Coronary artery (tissue), 2 donors: ENCODE data around the gene CNPPD1.
A peak's percentile ranks its signal among the peaks of the same experiment; 100 is the strongest.

Source experiments
- DNase-seq: peaks from one replicate; pipeline ENCODE4 v3.0.0-alpha.2; 2017; ENCODE audit warnings: low spot score
- H3K27ac ChIP-seq, 2 donors: fragments of 200-600 bp; sonication (generic); one replicate each; pipeline ENCODE4 v1.5.1; 2016 to 2019
- H3K4me3 ChIP-seq: fragments of 200-600 bp; sonication (generic); 2 replicates; pipeline ENCODE4 v1.5.1; 2016; ENCODE audit warnings: mild to moderate bottlenecking, moderate library complexity
- TF ChIP-seq, protein P1 (sequence below): fragments of 200-600 bp; sonication (generic); IDR thresholded peaks from one replicate; pipeline ENCODE4 v1.5.1; 2019; ENCODE audit warnings: antibody characterized with exemption

The CNPPD1 gene

DNA sequence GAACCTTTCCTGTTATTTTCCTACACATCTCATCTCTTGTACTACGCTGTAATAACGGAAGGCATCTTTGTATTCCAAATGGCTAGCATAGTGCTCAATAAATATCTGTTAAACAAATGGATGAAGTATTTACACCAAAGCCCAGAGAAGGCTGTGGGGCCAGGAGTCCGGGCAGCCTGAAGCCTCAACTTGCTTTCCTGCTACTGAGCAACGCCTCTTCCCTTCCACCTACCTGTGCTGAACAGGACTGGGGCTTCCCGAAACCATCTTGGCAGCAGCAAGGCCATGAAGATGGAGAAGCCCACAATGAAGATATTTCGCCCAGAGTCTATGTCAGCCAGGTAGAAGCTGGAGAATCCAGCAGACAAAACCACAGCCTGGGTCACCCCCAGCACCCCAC is 13.6 kb downstream of the CNPPD1 start:
- no peak for DNase-seq
- H3K4me3 ChIP-seq, result no peak overlapping the region
- TF ChIP-seq, protein P1, sequence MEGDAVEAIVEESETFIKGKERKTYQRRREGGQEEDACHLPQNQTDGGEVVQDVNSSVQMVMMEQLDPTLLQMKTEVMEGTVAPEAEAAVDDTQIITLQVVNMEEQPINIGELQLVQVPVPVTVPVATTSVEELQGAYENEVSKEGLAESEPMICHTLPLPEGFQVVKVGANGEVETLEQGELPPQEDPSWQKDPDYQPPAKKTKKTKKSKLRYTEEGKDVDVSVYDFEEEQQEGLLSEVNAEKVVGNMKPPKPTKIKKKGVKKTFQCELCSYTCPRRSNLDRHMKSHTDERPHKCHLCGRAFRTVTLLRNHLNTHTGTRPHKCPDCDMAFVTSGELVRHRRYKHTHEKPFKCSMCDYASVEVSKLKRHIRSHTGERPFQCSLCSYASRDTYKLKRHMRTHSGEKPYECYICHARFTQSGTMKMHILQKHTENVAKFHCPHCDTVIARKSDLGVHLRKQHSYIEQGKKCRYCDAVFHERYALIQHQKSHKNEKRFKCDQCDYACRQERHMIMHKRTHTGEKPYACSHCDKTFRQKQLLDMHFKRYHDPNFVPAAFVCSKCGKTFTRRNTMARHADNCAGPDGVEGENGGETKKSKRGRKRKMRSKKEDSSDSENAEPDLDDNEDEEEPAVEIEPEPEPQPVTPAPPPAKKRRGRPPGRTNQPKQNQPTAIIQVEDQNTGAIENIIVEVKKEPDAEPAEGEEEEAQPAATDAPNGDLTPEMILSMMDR, result no peak
- H3K27ac ChIP-seq, result no peak overlapping the region

DNA sequence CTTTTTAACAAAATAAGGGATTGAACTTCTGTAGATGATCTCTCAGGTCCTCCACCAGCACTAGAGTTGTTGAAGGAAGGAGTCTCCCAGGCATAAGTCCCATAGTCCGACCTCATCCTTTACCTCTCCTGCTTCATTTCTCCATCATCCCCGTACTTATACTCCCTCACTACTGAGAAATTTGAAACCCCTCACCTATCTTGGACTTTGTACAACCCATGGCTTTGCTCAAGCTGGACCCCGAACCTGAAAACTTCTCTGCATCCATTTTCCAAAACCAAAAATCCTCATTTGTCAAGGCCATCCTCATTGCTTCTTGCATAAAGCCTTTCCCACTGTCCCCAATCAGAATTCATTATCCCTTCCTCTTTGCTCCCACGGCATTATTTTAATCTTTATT is 15.6 kb downstream of the CNPPD1 start:
- Histone ChIP-seq H3K27ac (peak overlapping the region; percentile 76 to 98), H3K4me3 (peak overlapping the region; percentile 91)
- TF ChIP-seq, protein P1, result no peak
- no peak for DNase-seq

DNA sequence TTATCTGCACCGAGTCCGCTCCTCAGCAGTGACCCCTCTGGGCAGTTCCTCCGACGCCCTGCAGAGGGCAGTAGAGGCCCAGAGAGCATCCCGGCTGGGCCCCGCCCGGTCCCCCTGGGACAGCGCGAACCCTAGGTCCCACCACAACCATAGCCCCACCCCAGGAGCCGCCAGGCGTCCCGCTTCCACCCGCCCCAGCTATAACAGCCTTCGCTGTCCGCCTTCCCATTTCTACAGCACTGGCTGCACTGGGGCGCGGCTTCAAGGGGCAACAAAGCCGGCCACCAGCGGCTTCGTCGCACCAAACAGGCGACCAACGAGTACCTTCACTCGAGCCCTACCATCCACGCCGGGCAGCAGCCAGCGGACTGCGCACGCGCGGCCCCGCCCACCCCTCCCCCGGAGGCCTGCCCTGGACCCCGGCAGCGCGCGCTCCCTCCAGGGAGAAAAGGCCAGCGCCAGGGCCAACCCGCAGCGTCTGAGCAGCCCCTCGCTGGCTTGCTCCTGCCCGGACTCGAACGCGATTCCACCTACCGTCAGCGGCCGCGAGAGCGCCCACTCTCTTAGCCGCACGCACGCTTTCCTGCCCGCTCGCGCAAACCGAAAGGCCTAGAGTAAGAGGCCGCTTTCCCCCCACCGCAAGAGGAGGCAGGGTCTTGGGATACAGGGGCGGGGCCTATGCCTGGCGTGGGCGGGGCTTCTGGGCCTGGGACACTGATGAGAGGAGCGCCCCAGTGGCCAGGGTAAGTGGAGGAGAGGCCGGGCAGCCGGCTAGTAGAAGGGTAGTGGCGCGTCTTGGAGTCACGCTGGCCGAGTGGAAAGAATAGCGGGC is 16.3 kb downstream of the CNPPD1 start, which contains the start of gene NHEJ1:
NHEJ1 (minus strand) TSS at position 630 of the 832 bp plus-strand sequence. CDS start 2,453 bp downstream, outside the sequence.
- DNase-seq, result peak; percentile 97
- peak within 1 kb of the TSS; percentile 91 for H3K4me3 ChIP-seq
- TF ChIP-seq, protein P1, result peak; percentile 99
- H3K27ac ChIP-seq, result peak within 1 kb of the TSS; percentile 76 to 98

DNA sequence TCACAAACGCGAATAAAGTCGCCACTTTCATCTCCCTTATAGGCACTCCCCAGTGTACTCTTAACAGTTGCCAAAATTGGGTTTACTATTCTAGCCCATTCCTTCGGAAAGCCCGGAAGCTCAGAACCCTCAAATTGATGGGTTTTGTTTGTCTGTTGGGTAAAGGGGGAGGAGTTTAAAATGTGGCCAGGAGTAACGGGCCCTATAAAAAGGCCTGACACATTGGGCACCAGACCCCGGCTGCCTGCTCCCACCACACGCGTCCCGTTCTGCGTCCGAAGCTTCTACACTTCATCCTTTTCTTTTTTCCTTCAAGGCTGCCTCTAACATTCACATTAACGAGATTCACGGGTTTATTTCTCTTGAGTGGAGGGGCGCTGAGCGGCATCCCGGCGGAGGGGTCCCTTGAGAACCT is 16.9 kb downstream of the CNPPD1 start:
- no peak for DNase-seq
- peak overlapping the region; percentile 76 to 98 for H3K27ac ChIP-seq

DNA sequence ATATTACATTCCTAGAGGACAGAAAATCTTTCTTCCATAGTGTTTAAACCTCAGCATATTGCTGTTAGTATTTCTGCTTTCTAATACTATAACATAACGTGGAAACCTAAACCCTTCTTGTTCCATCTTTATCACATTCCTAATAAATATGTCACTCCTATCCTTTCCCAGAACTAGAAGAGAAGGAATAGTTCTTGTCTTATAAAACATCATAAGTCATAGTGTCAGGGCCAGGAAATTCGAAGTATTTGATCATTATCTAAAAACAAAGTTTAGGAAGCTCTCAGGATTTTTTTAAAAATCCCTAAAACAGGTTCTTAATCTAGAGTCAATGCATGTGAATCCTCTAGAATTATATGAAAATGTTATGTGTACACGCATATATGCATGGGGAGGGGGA is 18.1 kb downstream of the CNPPD1 start:
- TF ChIP-seq, protein P1, result no peak
- no peak for DNase-seq
- Histone ChIP-seq H3K4me3 (no peak overlapping the region), H3K27ac (no peak overlapping the region)

More for the DNA sequence above, 16.9 kb downstream of the CNPPD1 start:
- peak overlapping the region; percentile 91 for H3K4me3 ChIP-seq
- TF ChIP-seq, protein P1, result no peak

DNA sequence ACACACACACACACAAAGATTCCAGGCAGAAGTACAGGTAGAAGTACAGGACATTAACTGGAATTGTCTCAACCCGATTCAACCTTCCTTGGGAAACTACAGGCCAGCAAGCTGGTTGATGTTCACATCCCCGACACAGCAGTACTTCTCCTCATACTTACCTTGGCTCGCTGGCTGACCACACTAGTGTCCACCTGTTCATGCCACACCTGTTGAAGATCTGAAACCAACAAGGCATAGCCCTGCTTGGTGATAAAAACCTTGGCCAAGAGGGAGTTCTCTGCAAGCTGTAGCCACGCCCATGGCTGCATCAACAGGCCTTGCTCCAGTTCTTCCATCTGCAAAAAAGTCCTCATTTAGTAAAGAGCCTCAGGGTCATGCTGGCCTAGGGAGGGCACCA is 18.7 kb downstream of the CNPPD1 start:
- TF ChIP-seq, protein P1, result no peak
- H3K27ac ChIP-seq, result no peak overlapping the region
- no peak overlapping the region for H3K4me3 ChIP-seq
- no peak for DNase-seq

DNA sequence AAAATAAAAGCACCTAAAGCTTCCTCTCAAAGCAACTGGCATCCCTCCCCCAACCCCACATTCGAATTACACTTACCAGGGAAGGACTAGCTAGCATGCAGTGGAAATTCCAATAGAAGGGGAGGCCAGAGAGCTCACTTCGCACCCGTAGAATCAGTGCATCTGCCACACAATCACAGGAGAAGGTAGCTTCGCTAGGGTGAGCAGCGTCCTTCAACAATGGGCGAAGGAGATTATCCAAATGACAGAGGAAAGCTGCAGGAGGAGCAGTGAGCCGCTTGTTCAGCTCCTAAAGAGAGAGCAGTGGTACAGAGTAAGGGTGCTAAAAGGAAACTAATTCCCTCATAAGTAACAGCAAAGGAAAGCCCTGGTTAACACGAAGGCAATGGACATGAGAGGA is 19.3 kb downstream of the CNPPD1 start:
- DNase-seq, result no peak
- no peak overlapping the region for H3K4me3 ChIP-seq
- TF ChIP-seq, protein P1, result no peak
- no peak overlapping the region for H3K27ac ChIP-seq
